HepG2 (cell line): Measurements from ENCODE around the gene KLF16. TPM values are rescaled to one million over a fixed set of nuclear protein-coding genes. Genes with fewer than 3 reads are reported as not detected.

Experiments used
- BORCS8-MEF2B ChIP-seq: sonication (generic); formaldehyde crosslinking; IDR thresholded peaks from 2 replicates; pipeline ENCODE4 v1.8.0; 2022; ENCODE audit warnings: mild to moderate bottlenecking, missing genetic modification reagents
- DNMT1 ChIP-seq: sonication (generic); formaldehyde crosslinking; IDR thresholded peaks from 2 replicates; pipeline ENCODE4 v1.5.1; 2020; ENCODE audit warnings: mild to moderate bottlenecking, missing genetic modification reagents
- MAF1 ChIP-seq: sonication (generic); formaldehyde crosslinking; IDR thresholded peaks from 2 replicates; pipeline ENCODE4 v1.5.0; 2020; ENCODE audit warnings: missing genetic modification reagents, borderline replicate concordance
- MXD4 ChIP-seq: IDR thresholded peaks from 2 replicates; pipeline ENCODE4 v1.6.1; 2016; ENCODE audit warnings: mild to moderate bottlenecking, missing biosample characterization, missing genetic modification reagents
- NCOA1 ChIP-seq: sonication (generic); formaldehyde crosslinking; IDR thresholded peaks from 2 replicates; pipeline ENCODE4 v1.9.0; 2021; ENCODE audit warnings: missing genetic modification reagents
- PHF8 ChIP-seq: sonication (generic); formaldehyde crosslinking; IDR thresholded peaks from 2 replicates; pipeline ENCODE4 v1.5.0; 2020; ENCODE audit warnings: missing genetic modification reagents
- SAFB2 ChIP-seq: sonication (generic); formaldehyde crosslinking; IDR thresholded peaks from 2 replicates; pipeline ENCODE4 v1.5.1; 2020; ENCODE audit warnings: missing genetic modification reagents, low read depth, mild to moderate bottlenecking, borderline replicate concordance
- SMAD3 ChIP-seq: sonication (generic); formaldehyde crosslinking; IDR thresholded peaks from 2 replicates; pipeline ENCODE4 v1.4.0; 2020; ENCODE audit warnings: missing genetic modification reagents
- TEAD3 ChIP-seq: optimal IDR thresholded peaks from 2 replicates; pipeline ENCODE3; 2016; ENCODE audit warnings: borderline replicate concordance
- ZNF160 ChIP-seq: sonication (generic); formaldehyde crosslinking; IDR thresholded peaks from 2 replicates; pipeline ENCODE4 v1.8.0; 2022; ENCODE audit warnings: mild to moderate bottlenecking, inconsistent platforms, missing genetic modification reagents
- ZNF292 ChIP-seq: sonication (generic); formaldehyde crosslinking; IDR thresholded peaks from 2 replicates; pipeline ENCODE4 v1.8.1; 2022; ENCODE audit warnings: mild to moderate bottlenecking, low read depth, missing genetic modification reagents, borderline replicate concordance
- ZNF383 ChIP-seq: sonication (generic); formaldehyde crosslinking; IDR thresholded peaks from 2 replicates; pipeline ENCODE4 v1.4.0; 2020; ENCODE audit warnings: missing genetic modification reagents, mild to moderate bottlenecking, borderline replicate concordance
- ZNF577 ChIP-seq: sonication (generic); formaldehyde crosslinking; IDR thresholded peaks from 2 replicates; pipeline ENCODE4 v1.4.0; 2020; ENCODE audit warnings: mild to moderate bottlenecking, low read depth, missing genetic modification reagents, borderline replicate concordance
- ZNF7 ChIP-seq: IDR thresholded peaks from 2 replicates; pipeline ENCODE4 v1.6.1; 2016; ENCODE audit warnings: missing biosample characterization, missing genetic modification reagents
- ZSCAN30 ChIP-seq: sonication (generic); formaldehyde crosslinking; IDR thresholded peaks from 2 replicates; pipeline ENCODE4 v1.5.0; 2020; ENCODE audit warnings: mild to moderate bottlenecking, missing genetic modification reagents
- polyA plus RNA-seq, 8 experiments: library from polyadenylated mRNA; depleted of rRNA in 3 of 8; stranded (reverse) in 7 of 8; unstranded in 1 of 8; fragments of >200 nt; fragmentation: Illumina TruSeq in 4 of 8; extraction: Trizol in 4 of 8; gene quantifications; 2 replicates each; pipeline versions ENCODE4 v1.2.1 to v1.2.3, GENCODE V29; 2011 to 2016; ENCODE audit warnings: low read depth in 4 of 8, missing spikeins in 1 of 8, mixed read lengths in 1 of 8; ENCODE audit not compliant: insufficient read depth in 1 of 8
- total RNA-seq, 5 experiments: library from RNA; depleted of rRNA; stranded (reverse); fragments of >200 nt; fragmentation: Illumina TruSeq; extraction: Trizol; gene quantifications; 2 replicates each; pipeline ENCODE4 v1.2.3, GENCODE V29; 2016; ENCODE audit warnings: low read depth in 1 of 5
- TF ChIP-seq, protein P1 (sequence below): sonication (generic); formaldehyde crosslinking; IDR thresholded peaks from 2 replicates; pipeline ENCODE4 v1.9.0; 2021; ENCODE audit warnings: missing genetic modification reagents, borderline replicate concordance
- TF ChIP-seq, protein P2 (sequence below), 2 experiments: sonication (generic) in 1 of 2; formaldehyde crosslinking in 1 of 2; IDR thresholded peaks; 2 replicates each; pipeline versions ENCODE4 v1.4.0 to v1.6.1; 2016 to 2020; ENCODE audit warnings: borderline replicate concordance in 1 of 2, low read depth in 1 of 2, mild to moderate bottlenecking in 1 of 2, missing genetic modification reagents in 1 of 2
- TF ChIP-seq, protein P3 (sequence below): sonication (generic); formaldehyde crosslinking; IDR thresholded peaks from 2 replicates; pipeline ENCODE4 v1.5.1; 2020; ENCODE audit warnings: mild to moderate bottlenecking, moderate library complexity, missing genetic modification reagents
- TF ChIP-seq, protein P4 (sequence below): sonication (generic); formaldehyde crosslinking; IDR thresholded peaks from 2 replicates; pipeline ENCODE4 v1.4.0; 2020; ENCODE audit warnings: missing genetic modification reagents, borderline replicate concordance

Gene KLF16
- total and polyA plus RNA-seq, 2 of the 13 experiments (the other 11 are each of a cell fraction or from before 2014, with no cell fraction given), result 3.5 to 6.7 TPM

DNA sequence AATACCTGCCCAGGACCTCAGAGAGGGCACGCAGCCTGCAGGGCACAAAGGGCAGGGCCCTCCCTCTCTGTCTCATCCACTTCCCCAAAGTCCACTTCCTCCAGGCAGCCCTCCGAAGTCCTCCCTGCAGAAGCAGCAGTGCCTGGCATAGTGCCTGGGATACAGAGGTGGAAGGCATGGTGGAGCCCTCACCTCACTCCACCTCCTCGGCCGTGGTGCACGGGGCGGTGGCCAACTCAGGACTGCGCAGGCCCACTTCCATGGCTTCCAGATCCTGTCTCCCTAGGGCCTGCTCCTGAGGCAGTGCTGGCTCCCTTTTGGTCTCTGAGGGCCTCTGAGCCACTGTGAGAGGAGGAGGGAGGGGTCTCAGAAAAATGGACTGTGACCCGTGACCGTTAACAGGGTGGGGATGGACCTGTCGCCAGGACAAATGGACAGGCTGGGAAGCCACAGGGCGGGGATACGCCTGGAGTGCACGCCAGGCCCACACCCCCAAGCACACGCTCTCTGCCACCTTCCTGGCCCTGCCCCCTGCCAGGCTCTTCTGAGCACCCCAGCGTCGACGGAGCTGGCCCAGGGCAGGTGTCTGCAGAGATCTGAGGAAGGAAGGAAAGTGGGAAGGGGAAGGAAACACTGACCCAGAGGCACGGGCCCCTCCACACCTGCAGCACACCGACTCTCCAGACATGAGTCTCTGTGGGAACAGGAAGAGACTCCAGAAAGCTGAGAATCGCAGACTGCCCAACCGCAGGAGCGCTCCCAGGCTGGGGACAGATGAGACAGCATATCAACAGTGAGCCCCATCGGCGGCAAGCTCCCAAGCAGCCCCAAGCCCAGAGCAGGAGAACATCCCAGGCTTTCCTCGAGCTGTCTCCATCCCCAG is 23.5 kb downstream of the KLF16 start (continued):
- TF ChIP-seq, protein P1, sequence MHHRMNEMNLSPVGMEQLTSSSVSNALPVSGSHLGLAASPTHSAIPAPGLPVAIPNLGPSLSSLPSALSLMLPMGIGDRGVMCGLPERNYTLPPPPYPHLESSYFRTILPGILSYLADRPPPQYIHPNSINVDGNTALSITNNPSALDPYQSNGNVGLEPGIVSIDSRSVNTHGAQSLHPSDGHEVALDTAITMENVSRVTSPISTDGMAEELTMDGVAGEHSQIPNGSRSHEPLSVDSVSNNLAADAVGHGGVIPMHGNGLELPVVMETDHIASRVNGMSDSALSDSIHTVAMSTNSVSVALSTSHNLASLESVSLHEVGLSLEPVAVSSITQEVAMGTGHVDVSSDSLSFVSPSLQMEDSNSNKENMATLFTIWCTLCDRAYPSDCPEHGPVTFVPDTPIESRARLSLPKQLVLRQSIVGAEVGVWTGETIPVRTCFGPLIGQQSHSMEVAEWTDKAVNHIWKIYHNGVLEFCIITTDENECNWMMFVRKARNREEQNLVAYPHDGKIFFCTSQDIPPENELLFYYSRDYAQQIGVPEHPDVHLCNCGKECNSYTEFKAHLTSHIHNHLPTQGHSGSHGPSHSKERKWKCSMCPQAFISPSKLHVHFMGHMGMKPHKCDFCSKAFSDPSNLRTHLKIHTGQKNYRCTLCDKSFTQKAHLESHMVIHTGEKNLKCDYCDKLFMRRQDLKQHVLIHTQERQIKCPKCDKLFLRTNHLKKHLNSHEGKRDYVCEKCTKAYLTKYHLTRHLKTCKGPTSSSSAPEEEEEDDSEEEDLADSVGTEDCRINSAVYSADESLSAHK, result no peak
- TF ChIP-seq SAFB2 (CRISPR knock-in tag) (no peak), NCOA1 (no peak), MXD4 (CRISPR knock-in tag) (0 out of 2 replicates have a peak, but pooled peaks have one; percentile 36), SMAD3 (CRISPR knock-in tag) (no peak), ZNF7 (CRISPR knock-in tag) (no peak), BORCS8-MEF2B (no peak), MAF1 (no peak), PHF8 (CRISPR knock-in tag) (no peak), TEAD3 (CRISPR knock-in tag) (no peak), ZNF577 (CRISPR knock-in tag) (no peak), ZSCAN30 (CRISPR knock-in tag) (no peak), ZNF160 (CRISPR knock-in tag) (no peak), ZNF292 (CRISPR knock-in tag) (no peak), DNMT1 (CRISPR knock-in tag) (no peak; the same call in 1 of the 2 replicates), ZNF383 (CRISPR knock-in tag) (no peak)
- TF ChIP-seq, protein P2, sequence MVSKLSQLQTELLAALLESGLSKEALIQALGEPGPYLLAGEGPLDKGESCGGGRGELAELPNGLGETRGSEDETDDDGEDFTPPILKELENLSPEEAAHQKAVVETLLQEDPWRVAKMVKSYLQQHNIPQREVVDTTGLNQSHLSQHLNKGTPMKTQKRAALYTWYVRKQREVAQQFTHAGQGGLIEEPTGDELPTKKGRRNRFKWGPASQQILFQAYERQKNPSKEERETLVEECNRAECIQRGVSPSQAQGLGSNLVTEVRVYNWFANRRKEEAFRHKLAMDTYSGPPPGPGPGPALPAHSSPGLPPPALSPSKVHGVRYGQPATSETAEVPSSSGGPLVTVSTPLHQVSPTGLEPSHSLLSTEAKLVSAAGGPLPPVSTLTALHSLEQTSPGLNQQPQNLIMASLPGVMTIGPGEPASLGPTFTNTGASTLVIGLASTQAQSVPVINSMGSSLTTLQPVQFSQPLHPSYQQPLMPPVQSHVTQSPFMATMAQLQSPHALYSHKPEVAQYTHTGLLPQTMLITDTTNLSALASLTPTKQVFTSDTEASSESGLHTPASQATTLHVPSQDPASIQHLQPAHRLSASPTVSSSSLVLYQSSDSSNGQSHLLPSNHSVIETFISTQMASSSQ (IDR thresholded peaks at IDR 0.05; ENCODE audit: low read depth), result no peak
- TF ChIP-seq, protein P2 (CRISPR knock-in tag; IDR thresholded peaks at IDR 0.05; ENCODE audit: borderline replicate concordance), result peak; percentile 41; the same call in 1 of the 2 replicates
- TF ChIP-seq, protein P3, sequence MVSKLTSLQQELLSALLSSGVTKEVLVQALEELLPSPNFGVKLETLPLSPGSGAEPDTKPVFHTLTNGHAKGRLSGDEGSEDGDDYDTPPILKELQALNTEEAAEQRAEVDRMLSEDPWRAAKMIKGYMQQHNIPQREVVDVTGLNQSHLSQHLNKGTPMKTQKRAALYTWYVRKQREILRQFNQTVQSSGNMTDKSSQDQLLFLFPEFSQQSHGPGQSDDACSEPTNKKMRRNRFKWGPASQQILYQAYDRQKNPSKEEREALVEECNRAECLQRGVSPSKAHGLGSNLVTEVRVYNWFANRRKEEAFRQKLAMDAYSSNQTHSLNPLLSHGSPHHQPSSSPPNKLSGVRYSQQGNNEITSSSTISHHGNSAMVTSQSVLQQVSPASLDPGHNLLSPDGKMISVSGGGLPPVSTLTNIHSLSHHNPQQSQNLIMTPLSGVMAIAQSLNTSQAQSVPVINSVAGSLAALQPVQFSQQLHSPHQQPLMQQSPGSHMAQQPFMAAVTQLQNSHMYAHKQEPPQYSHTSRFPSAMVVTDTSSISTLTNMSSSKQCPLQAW (CRISPR knock-in tag), result no peak
- TF ChIP-seq, protein P4, sequence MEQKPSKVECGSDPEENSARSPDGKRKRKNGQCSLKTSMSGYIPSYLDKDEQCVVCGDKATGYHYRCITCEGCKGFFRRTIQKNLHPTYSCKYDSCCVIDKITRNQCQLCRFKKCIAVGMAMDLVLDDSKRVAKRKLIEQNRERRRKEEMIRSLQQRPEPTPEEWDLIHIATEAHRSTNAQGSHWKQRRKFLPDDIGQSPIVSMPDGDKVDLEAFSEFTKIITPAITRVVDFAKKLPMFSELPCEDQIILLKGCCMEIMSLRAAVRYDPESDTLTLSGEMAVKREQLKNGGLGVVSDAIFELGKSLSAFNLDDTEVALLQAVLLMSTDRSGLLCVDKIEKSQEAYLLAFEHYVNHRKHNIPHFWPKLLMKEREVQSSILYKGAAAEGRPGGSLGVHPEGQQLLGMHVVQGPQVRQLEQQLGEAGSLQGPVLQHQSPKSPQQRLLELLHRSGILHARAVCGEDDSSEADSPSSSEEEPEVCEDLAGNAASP (CRISPR knock-in tag), result no peak
